Mucosa of descending colon (tissue), 3 donors: ENCODE measurements around the gene CELA3A. TPM values are rescaled to one million over a fixed set of nuclear protein-coding genes. Genes with fewer than 3 reads are reported as not detected.
"Not testable (repeated sequence)": the region's sequence is repeated elsewhere in the genome, so short reads cannot be mapped to it uniquely, and the experiment has no call there.

Experiments
- ATAC-seq: fragments of 200-7000 bp; cut with Tn5 transposase; one replicate; pipeline ENCODE4 v1.9.1; 2020; ENCODE audit warnings: mild to moderate bottlenecking, moderate library complexity
- DNase-seq, 3 donors: peaks; one replicate each; pipeline ENCODE4 v3.0.0-alpha.2; 2020
- H3K36me3 ChIP-seq: fragments of 200-600 bp; one replicate; pipeline ENCODE4 v1.8.0; 2021; ENCODE audit warnings: low read depth, mild to moderate bottlenecking
- H3K4me1 ChIP-seq: fragments of 200-600 bp; one replicate; pipeline ENCODE4 v1.8.0; 2021; ENCODE audit warnings: low read depth, mild to moderate bottlenecking
- H3K4me3 ChIP-seq: fragments of 200-600 bp; one replicate; pipeline ENCODE4 v1.8.0; 2021; ENCODE audit warnings: mild to moderate bottlenecking
- H3K9me3 ChIP-seq: fragments of 200-600 bp; one replicate; pipeline ENCODE4 v1.8.0; 2021; ENCODE audit warnings: mild to moderate bottlenecking
- CTCF ChIP-seq: fragments of 200-600 bp; IDR thresholded peaks from one replicate; pipeline ENCODE4 v1.8.0; 2022; ENCODE audit warnings: antibody characterized with exemption, mild to moderate bottlenecking
- intact Hi-C, 2 donors: fragments of 100-400 bp; cut with DNase I in 1 of 2; cut with micrococcal nuclease in 1 of 2; formaldehyde crosslinking; loops; one replicate each; pipeline versions ENCODE4 v1.11.0 to v1.11.1; 2022; cut with DNase I, micrococcal nuclease
- total RNA-seq, 3 donors: library from RNA; stranded (reverse); fragmentation: NEBNext Ultra II Directional in 2 of 3; extraction: Animal tissue kit (Norgen Biotek cat#: 25700) in 2 of 3; gene quantifications; one replicate each; pipeline versions ENCODE4 v1.2.1 to v1.2.4, GENCODE V29; 2021 to 2023
- donor health status: DM: no; HTN: no; CAD: no; lungs with moderate emphysema.
- donor health status: DM: no; HTN: no; CAD: no.
- donor health status: DM: no; HTN: yes; CAD: no.

CELA3A gene
- total RNA-seq, 3 donors from 2014 or later: 0.65 to 1.0 TPM; not detected in 1

GRCh38 chr1:21961337-21961736, 40.1 kb upstream of the CELA3A start:
- ATAC-seq (no peak), DNase-seq (no peak)
- intact Hi-C loops: no loop called here
- Histone ChIP-seq H3K36me3 (no peaks in the 10 kb centered on the region), H3K4me3 (no peak overlapping the region), H3K4me1 (peaks cover 16% of the 10 kb centered on the region), H3K9me3 (no peaks in the 10 kb centered on the region)
- no peak for TF ChIP-seq CTCF

DNA sequence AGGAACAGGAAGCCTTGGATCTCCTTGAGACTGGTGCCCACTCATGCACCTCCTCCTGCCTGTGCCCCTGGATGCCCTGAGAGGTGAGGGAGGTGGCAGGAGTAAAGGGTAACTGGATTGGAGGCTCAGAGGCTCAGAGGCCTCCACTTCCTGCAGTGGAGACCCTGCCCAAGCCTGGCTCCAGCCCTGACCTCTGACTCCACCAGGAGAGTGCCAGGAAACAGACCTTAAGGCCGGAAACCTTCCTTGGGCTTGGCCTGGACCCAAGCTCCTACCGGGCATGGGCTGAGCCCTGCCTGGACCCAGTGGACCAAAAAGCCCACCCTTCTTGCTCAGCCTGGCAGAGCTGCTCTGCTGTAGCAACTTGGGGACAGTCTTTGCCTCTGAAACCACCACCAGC, 39.7 kb upstream of the CELA3A start:
- intact Hi-C loops: no loop called here
- Histone ChIP-seq H3K36me3 (no peaks in the 10 kb centered on the region), H3K4me3 (no peak overlapping the region), H3K9me3 (no peaks in the 10 kb centered on the region), H3K4me1 (peaks cover 11% of the 10 kb centered on the region)
- no peak for TF ChIP-seq CTCF
- ATAC-seq: no peak
- DNase-seq: no peak

DNA sequence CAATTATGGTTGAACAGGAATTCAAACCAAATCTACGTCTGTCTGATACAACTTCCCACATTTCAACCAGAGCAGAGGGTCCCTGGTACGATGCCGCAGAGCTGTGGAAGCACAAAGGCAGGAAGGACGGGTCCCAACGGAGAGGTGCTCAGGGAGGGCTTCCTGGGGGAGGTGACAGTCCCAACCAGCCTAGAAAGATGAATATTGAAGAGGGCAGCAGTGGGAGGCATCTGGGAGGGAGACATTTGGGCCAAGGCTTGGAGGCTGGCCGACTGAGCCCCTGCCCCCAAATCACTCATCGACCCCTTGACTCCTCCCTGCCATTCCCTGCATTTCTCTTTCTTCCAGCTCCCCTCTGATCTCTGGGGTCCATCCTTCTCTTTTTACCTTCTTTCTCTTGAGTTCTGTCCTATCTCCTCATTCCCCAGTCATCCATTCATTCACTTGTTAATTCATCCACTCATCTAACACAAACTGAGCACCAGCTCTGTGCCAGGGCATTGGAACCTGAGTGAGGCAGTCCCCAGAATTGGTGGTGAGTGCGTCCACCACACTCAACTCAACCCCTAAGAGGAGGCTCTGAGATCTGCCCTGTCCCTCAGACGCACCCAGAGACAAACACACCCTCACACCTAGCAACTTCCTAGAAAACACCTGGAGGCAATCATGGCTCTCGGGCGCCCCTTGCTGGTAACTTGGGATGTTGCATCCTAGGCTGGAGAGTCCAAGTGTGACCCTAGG, 37.8 kb upstream of the CELA3A start:
- Histone ChIP-seq H3K36me3 (no peaks in the 10 kb centered on the region), H3K9me3 (no peaks in the 10 kb centered on the region), H3K4me3 (no peak overlapping the region), H3K4me1 (peaks cover 3% of the 10 kb centered on the region)
- intact Hi-C loops: no loop called here
- peak; percentile 85 for TF ChIP-seq CTCF
- ATAC-seq: peak; percentile 99
- peak; percentile 77 to 92 (median 91) for DNase-seq

- DNase-seq (no peak), ATAC-seq (no peak)
- intact Hi-C loops: no loop called here
- Histone ChIP-seq H3K4me3 (no peak overlapping the region), H3K4me1 (peaks cover 3% of the 10 kb centered on the region), H3K36me3 (no peaks in the 10 kb centered on the region), H3K9me3 (no peaks in the 10 kb centered on the region)
- no peak for TF ChIP-seq CTCF
Measured at GRCh38 chr1:21966247-21967000, 35.0 kb upstream of the CELA3A start.

GRCh38 chr1:21967216-21967615, 34.2 kb upstream of the CELA3A start:
- H3K9me3 ChIP-seq, H3K4me1 ChIP-seq, H3K36me3 ChIP-seq, DNase-seq, ATAC-seq, H3K4me3 ChIP-seq, intact Hi-C loops: not testable (repeated sequence)

DNA sequence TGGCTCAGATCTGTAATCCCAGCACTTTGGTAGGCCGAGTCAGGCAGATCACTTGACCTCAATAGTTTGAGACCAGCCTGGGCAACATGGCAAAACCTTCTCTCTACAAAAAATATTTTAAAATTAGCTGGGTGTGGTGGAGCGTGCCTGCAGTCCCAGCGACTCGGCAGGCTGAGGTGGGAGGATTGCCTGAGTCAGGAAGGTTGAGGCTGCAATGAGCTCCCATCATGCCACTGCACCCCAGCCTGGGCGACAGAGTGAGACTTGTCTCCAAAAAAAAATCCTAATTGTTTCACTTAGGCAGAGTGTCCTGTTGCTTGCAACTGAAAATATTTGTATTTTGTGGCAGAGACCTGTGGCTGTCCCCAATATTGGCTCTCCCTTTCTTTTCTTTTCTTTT, 32.4 kb upstream of the CELA3A start:
- H3K36me3 ChIP-seq, DNase-seq, H3K9me3 ChIP-seq, H3K4me3 ChIP-seq, intact Hi-C loops, H3K4me1 ChIP-seq, ATAC-seq: not testable (repeated sequence)

DNA sequence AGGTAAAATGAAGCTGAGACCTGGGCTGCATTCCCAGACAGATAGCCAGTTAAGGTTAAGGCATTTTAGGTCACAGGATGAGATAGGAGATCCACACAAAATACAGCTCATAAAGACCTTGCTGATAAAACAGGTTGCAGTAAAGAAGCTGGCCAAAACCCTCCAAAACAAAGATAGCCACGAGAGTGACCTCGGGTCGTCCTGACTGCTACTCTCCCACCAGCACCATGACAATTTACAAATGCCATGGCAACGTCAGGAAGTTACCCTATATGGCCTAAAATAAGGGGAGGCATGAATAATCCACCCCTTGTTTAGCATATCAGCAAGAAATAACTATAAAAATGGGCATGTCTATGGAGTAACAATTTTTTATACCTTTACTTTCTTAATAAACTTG, 30.9 kb upstream of the CELA3A start:
- H3K36me3 ChIP-seq, ATAC-seq, H3K4me3 ChIP-seq, DNase-seq, H3K4me1 ChIP-seq, intact Hi-C loops, H3K9me3 ChIP-seq: not testable (repeated sequence)

DNA sequence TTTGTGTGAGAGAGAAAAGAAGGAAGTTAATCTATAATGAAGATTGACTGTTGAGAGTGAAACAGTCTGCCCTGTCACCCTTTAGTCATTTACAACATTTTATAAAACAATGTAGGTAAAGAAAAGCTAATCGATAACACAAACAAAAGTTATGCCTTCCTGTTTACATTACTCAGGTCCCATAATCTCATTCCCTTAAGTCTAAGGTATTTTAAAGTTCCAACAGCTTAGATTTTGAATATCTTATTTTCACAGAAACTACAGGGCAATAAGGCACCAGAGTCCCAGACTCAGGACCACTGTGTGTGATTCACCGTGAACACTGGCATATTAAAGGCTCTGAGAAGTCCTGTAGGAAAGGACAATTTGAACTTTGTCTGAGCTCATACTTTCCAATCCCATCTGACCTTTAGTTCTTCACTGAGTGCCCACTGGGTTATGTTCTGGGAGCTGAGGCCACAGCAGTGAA, 28.4 kb upstream of the CELA3A start:
- DNase-seq, H3K4me1 ChIP-seq, H3K9me3 ChIP-seq, intact Hi-C loops, H3K36me3 ChIP-seq, H3K4me3 ChIP-seq: not testable (repeated sequence)
- peak; percentile 57 for ATAC-seq

- H3K9me3 ChIP-seq, DNase-seq, ATAC-seq, H3K4me3 ChIP-seq, H3K36me3 ChIP-seq, H3K4me1 ChIP-seq, intact Hi-C loops: not testable (repeated sequence)
Measured at GRCh38 chr1:21973948-21974347, 27.5 kb upstream of the CELA3A start.

GRCh38 chr1:21974699-21975098, 26.8 kb upstream of the CELA3A start:
- intact Hi-C loops, H3K9me3 ChIP-seq, H3K4me3 ChIP-seq, H3K36me3 ChIP-seq, H3K4me1 ChIP-seq: not testable (repeated sequence)
- peak in 2 of 3 donors; percentile 56 to 60 for DNase-seq
- ATAC-seq: peak; percentile 87
